Psoas muscle (tissue), 8 donors: Measurements from ENCODE around the gene GREB1L. TPM values are rescaled to one million over a fixed set of nuclear protein-coding genes. Genes with fewer than 3 reads are reported as not detected.

Experiments
- ATAC-seq, 4 donors: fragments of 200-7000 bp; cut with Tn5 transposase; one replicate each; pipeline ENCODE4 v1.9.1; 2020; ENCODE audit warnings: moderate library complexity in 3 of 4, mild to moderate bottlenecking in 2 of 4
- DNase-seq, 2 donors: peaks; one replicate each; pipeline ENCODE4 v3.0.0-alpha.2; 2020
- H3K27ac ChIP-seq: fragments of 200-600 bp; one replicate; pipeline ENCODE4 v1.8.0; 2022
- H3K27me3 ChIP-seq, 3 donors: fragments of 200-600 bp in 1 of 3; one replicate each; pipeline versions ENCODE4 v1.6.1 to v1.8.0; 2013 to 2022; ENCODE audit warnings: low read length in 2 of 3, mild to moderate bottlenecking in 2 of 3, moderate library complexity in 1 of 3; ENCODE audit not compliant: insufficient read depth in 3 of 3
- H3K36me3 ChIP-seq, 2 donors: fragments of 200-600 bp in 1 of 2; one replicate each; pipeline versions ENCODE4 v1.6.1 to v1.8.0; 2013 to 2022; ENCODE audit warnings: low read depth in 1 of 2, mild to moderate bottlenecking in 1 of 2, moderate library complexity in 1 of 2; ENCODE audit not compliant: insufficient read depth in 1 of 2
- H3K4me1 ChIP-seq: fragments of 200-600 bp; one replicate; pipeline ENCODE4 v1.8.0; 2022
- H3K4me3 ChIP-seq: fragments of 200-600 bp; one replicate; pipeline ENCODE4 v1.8.0; 2022; ENCODE audit warnings: mild to moderate bottlenecking
- H3K9me3 ChIP-seq: fragments of 200-600 bp; one replicate; pipeline ENCODE4 v1.8.0; 2022
- WGBS, 3 donors: extraction: QIAGEN DNeasy Blood & Tissue Kit; methylation state at CpG; one replicate each; pipeline versions ENCODE4 v1.1.6 to v1.1.7; 2013; 5-methylcytosine and 5-hydroxymethylcytosine counted together
- intact Hi-C, 2 donors: fragments of 100-400 bp; cut with DNase I; formaldehyde crosslinking; loops; one replicate each; pipeline versions ENCODE4 v1.11.0 to v1.14.2; 2022
- polyA plus RNA-seq, 3 donors: library from polyadenylated mRNA; stranded (reverse); fragments of 200-250 nt; gene quantifications; one replicate each; pipeline ENCODE4 v1.2.3, GENCODE V29; 2013
- total RNA-seq, 4 donors: library from RNA; stranded (reverse); fragmentation: NEBNext Ultra II Directional in 2 of 4; extraction: Animal tissue kit (Norgen Biotek cat#: 25700) in 2 of 4; gene quantifications; one replicate each; pipeline versions ENCODE4 v1.2.1 to v1.2.4, GENCODE V29; 2021 to 2023
- TF ChIP-seq, protein P1 (sequence below): fragments of 200-600 bp; IDR thresholded peaks from one replicate; pipeline ENCODE4 v1.8.0; 2022; ENCODE audit warnings: antibody characterized with exemption
- donor health status: healthy with polysubstance abuse.
- donor health status: DM: no; HTN: no; CAD: no; lungs with moderate emphysema.
- donor health status: Bipolar disorder and iron deficiency.
- donor health status: healthy.
- donor health status: DM: yes; HTN: yes; CAD: no.
- donor health status: DM: no; HTN: no; CAD: no.
- donor health status: DM: no; HTN: no; CAD: no.
- donor health status: DM: yes; HTN: yes; CAD: no.

Gene GREB1L
- total and polyA plus RNA-seq, 7 donors, result 0.59 to 11.3 (median 8.9) TPM

DNA sequence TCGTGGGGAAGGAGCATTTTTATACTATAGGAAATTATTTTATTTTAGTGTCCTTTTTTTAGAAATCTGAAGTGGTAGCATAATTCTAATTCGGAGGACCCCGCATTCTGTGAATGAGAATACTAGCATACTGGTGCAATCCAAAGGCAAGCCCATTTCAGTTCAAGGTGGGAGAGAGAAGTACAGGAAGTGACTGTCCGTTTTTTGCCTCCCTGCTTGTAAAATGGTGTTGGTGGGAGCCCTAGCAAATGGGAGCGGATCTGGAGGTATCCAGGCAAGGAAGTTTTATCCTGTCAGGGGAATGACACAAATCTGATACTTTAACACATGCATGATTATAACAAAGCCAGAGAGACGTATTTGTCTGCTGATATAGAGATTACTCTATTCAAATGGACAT is 216.8 kb downstream of the GREB1L start:
- TF ChIP-seq, protein P1, sequence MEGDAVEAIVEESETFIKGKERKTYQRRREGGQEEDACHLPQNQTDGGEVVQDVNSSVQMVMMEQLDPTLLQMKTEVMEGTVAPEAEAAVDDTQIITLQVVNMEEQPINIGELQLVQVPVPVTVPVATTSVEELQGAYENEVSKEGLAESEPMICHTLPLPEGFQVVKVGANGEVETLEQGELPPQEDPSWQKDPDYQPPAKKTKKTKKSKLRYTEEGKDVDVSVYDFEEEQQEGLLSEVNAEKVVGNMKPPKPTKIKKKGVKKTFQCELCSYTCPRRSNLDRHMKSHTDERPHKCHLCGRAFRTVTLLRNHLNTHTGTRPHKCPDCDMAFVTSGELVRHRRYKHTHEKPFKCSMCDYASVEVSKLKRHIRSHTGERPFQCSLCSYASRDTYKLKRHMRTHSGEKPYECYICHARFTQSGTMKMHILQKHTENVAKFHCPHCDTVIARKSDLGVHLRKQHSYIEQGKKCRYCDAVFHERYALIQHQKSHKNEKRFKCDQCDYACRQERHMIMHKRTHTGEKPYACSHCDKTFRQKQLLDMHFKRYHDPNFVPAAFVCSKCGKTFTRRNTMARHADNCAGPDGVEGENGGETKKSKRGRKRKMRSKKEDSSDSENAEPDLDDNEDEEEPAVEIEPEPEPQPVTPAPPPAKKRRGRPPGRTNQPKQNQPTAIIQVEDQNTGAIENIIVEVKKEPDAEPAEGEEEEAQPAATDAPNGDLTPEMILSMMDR, result no peak
- peak; percentile 29 to 60 (median 34) for ATAC-seq
- H3K4me1 ChIP-seq, result peaks cover 34% of the 10 kb centered on the region
- intact Hi-C loops, result loop anchor here in 1 of 2 donors (10.0 kb wide), 1 partner anchor 366 kb away; no protein-coding TSS in a partner anchor
- no peaks in the 10 kb centered on the region for H3K27me3 ChIP-seq
- peak overlapping the region; percentile 85 for H3K27ac ChIP-seq
- no peak for DNase-seq
- no peaks in the 10 kb centered on the region for H3K36me3 ChIP-seq
- no peaks in the 10 kb centered on the region for H3K9me3 ChIP-seq
- 21 to 40% (median 26%) methylated on average over 6 of the region's 6 CpGs for WGBS, 3 donors
- peak overlapping the region; percentile 38 for H3K4me3 ChIP-seq

DNA sequence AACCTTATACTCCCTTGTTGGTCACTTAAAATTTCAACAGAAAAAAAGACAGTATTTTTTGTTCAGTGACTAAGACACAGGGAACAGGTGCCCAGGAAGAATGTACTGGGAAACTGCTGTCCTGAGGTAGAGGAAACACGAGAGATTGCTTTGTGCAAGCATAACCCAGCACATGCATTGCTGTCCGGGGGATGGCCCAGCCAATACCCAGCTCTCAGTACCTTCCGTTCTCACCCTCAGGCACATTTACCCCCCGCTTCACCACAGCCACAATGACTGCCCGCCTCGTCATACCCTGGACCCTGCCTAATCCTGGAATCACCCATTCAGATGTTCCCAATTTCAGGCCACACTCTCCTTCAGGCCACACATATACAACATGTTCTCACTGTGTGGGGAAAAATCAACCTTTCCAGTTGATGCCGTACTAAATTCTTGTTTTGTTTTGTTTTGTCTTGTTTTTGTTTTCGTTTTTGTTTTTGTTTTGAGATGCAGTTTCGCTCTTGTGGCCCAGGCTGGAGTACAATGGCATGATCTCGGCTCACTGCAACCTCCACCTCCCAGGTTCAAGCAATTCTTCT is 217.8 kb downstream of the GREB1L start:
- Histone ChIP-seq H3K27ac (peak overlapping the region; percentile 85), H3K4me1 (peaks cover 26% of the 10 kb centered on the region), H3K9me3 (no peaks in the 10 kb centered on the region), H3K27me3 (no peaks in the 10 kb centered on the region), H3K36me3 (no peaks in the 10 kb centered on the region), H3K4me3 (peak overlapping the region; percentile 38)
- DNase-seq (peak; percentile 72 to 89), ATAC-seq (peak; percentile 80 to 91 (median 86))
- 52 to 79% (median 54%) methylated on average over 10 of the region's 10 CpGs for WGBS, 3 donors
- intact Hi-C loops, result loop anchor here in 1 of 2 donors (10.0 kb wide), 1 partner anchor 365 kb away; no protein-coding TSS in a partner anchor
- TF ChIP-seq, protein P1, result no peak

DNA sequence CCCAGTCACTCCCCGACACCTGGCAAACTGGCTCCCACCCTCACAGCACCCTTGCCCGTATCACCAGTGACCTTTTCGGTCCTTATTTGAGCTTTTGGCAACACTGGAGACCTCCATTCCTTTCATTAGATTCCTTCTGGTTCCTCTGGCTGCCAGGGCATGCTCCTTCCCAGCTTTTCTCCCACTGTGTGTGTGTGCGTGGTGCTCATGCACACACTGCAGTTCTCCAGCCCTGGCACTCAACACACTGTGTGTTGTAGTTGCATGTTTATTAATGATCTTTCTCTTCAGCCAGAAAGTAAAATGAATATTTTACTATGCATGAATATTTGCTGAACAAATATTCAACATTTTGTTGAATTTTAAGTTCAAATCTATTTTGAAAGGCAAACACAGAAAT is 219.4 kb downstream of the GREB1L start:
- no peak for ATAC-seq
- peaks cover 20% of the 10 kb centered on the region for H3K4me1 ChIP-seq
- intact Hi-C loops, result no loop called here

DNA sequence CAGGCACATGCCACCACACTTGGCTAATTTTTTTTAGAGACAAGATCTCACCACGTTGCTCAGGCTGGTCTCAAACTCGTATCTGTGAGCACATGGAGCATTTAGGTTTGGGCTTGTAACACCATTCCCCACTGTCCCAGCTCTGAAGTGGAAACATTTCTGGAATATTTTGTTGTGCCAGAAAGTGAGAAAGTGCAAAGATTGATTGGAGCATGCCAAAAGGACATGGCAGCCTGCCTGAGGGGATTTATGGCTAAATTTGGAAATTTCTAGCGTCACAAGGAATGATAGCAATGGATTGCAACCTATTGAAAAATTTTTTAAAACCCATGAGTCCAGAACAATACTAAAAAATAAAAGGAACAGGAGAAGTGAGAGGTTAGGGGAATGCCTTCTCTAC is 221.7 kb downstream of the GREB1L start:
- ATAC-seq (no peak), DNase-seq (no peak)
- H3K27me3 ChIP-seq, result no peaks in the 10 kb centered on the region
- no peaks in the 10 kb centered on the region for H3K9me3 ChIP-seq
- intact Hi-C loops, result no loop called here
- peaks cover 4% of the 10 kb centered on the region for H3K4me1 ChIP-seq
- TF ChIP-seq, protein P1, result no peak
- H3K27ac ChIP-seq, result no peak overlapping the region
- WGBS, 3 donors, result 20 to 37% (median 25%) methylated on average over 3 of the region's 3 CpGs
- H3K4me3 ChIP-seq, result no peak overlapping the region
- no peaks in the 10 kb centered on the region for H3K36me3 ChIP-seq

More for the DNA sequence above, 219.4 kb downstream of the GREB1L start:
- DNase-seq, result no peak
- peak overlapping the region; percentile 85 for H3K27ac ChIP-seq
- TF ChIP-seq, protein P1, result no peak
- no peaks in the 10 kb centered on the region for H3K36me3 ChIP-seq
- H3K4me3 ChIP-seq, result no peak overlapping the region
- no peaks in the 10 kb centered on the region for H3K27me3 ChIP-seq
- 30 to 41% (median 33%) methylated on average over 4 of the region's 4 CpGs for WGBS, 3 donors
- no peaks in the 10 kb centered on the region for H3K9me3 ChIP-seq
